ENCODE measurements around the gene MISP. TPM values are rescaled to one million over a fixed set of nuclear protein-coding genes. Genes with fewer than 3 reads are reported as not detected.

MISP gene
- total and polyA plus RNA-seq, 2 of the 13 experiments (the other 11 are each of a cell fraction or from before 2014, with no cell fraction given) = 0.67 to 1.3 TPM

GRCh38 chr19:788983-789700 lies 38.2 kb downstream of the MISP start (continued):
- peak; percentile 51; the same call in 1 of the 2 replicates for TF ChIP-seq ZNF337 (CRISPR knock-in tag; IDR thresholded peaks at IDR 0.05; ENCODE audit: borderline replicate concordance, low read depth)
- peak; percentile 27 to 68; a peak in 1 of 4 replicates for TF ChIP-seq POLR2A (IDR thresholded peaks at IDR 0.05; ENCODE audit: insufficient read depth in 1 of 2, low read depth in 2 of 2, low read length in 2 of 2)
- peak; percentile 83 for TF ChIP-seq UBTF (CRISPR knock-in tag; IDR thresholded peaks at IDR 0.05)
- peak; percentile 9 for TF ChIP-seq CCAR2 (optimal IDR thresholded peaks at IDR 0.05; ENCODE audit: low read depth, low read length)
- TF ChIP-seq ZBTB20 (CRISPR knock-in tag; IDR thresholded peaks at IDR 0.05; ENCODE audit: borderline replicate concordance, low read depth) = 0 out of 2 replicates have a peak, but pooled peaks have one; percentile 46
- 0 out of 2 replicates have a peak, but pooled peaks have one; percentile 42 for TF ChIP-seq ZNF274 (CRISPR knock-in tag; IDR thresholded peaks at IDR 0.05)
- peak; percentile 44; the same call in 1 of the 2 replicates for TF ChIP-seq LCORL (IDR thresholded peaks at IDR 0.05)
- TF ChIP-seq LCORL (CRISPR knock-in tag; IDR thresholded peaks at IDR 0.05) = peak; percentile 74; the same call in 1 of the 2 replicates
- peak; percentile 15; the same call in 1 of the 2 replicates for TF ChIP-seq TBX2 (CRISPR knock-in tag; IDR thresholded peaks at IDR 0.05; ENCODE audit: borderline replicate concordance)
- TF ChIP-seq ZNF18 (CRISPR knock-in tag; IDR thresholded peaks at IDR 0.05; ENCODE audit: insufficient replicate concordance) = peak; percentile 37
- no peak for TF ChIP-seq ZNF256 (CRISPR knock-in tag; conservative IDR thresholded peaks at IDR 0.05)
- no peak for TF ChIP-seq ATF2 (CRISPR knock-in tag; IDR thresholded peaks at IDR 0.05)
- TF ChIP-seq DMAP1 (CRISPR knock-in tag; IDR thresholded peaks at IDR 0.05) = peak; percentile 44
- no peak for TF ChIP-seq ZNF451 (CRISPR knock-in tag; IDR thresholded peaks at IDR 0.05)
- TF ChIP-seq TBL1XR1 (IDR thresholded peaks at IDR 0.05; ENCODE audit: borderline replicate concordance, low read length, partially characterized antibody) = no peak
- no peak for TF ChIP-seq POGK (CRISPR knock-in tag; conservative IDR thresholded peaks at IDR 0.05)
- TF ChIP-seq GFI1 (CRISPR knock-in tag; IDR thresholded peaks at IDR 0.05; ENCODE audit: borderline replicate concordance) = 0 out of 2 replicates have a peak, but pooled peaks have one; percentile 39
- peak; percentile 23; the same call in 1 of the 2 replicates for TF ChIP-seq ZNF510 (CRISPR knock-in tag; IDR thresholded peaks at IDR 0.05; ENCODE audit: low read depth)
- TF ChIP-seq HNRNPL (IDR thresholded peaks at IDR 0.05; ENCODE audit: low read depth, low read length) = 0 out of 2 replicates have a peak, but pooled peaks have one; percentile 31

Measured in HepG2 (cell line).